ACHN (cell line): ENCODE measurements around the gene MAP3K8.
"Not testable (repeated sequence)": the region's sequence is repeated elsewhere in the genome, so short reads cannot be mapped to it uniquely, and the experiment has no call there.

Source experiments
- DNase-seq: peaks from one replicate; pipeline ENCODE4 v3.0.0-alpha.2; 2015
- in situ Hi-C: cut with HindIII; loops from 2 replicates; pipeline ENCODE4 v1.10.0; 2017; ENCODE audit warnings: low sequenced_read_pairs, low pct_ligation_motif_present, low pct_unique_long_range_greater_than_20kb

MAP3K8 gene

DNA sequence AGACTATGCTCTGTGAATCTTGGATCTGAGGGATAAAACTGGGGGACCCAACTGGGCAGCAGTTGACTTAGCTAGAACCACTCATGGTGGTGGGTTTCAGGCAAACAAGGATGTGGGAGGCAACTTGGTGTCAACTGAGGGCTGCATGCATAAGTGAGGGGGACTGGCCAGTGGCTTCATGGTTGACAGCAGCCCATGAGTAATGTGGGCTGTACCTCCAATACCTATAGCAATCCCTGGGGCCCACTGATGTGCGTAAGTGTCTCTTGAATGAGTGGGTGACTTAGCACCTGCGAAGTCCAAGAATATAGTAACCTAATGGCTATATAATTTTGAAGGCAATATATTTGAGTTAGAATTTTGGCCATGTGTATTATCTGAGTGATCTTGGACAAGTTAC lies 13.7 kb upstream of the MAP3K8 start:
- in situ Hi-C loops = no loop called here
- DNase-seq = no peak

GRCh38 chr10:30420766-30421165 lies 13.2 kb upstream of the MAP3K8 start:
- no peak for DNase-seq
- in situ Hi-C loops = no loop called here

- in situ Hi-C loops = no loop called here
- DNase-seq = no peak
These were observed 11.8 kb upstream of the MAP3K8 start for GRCh38 chr10:30422151-30422695.

GRCh38 chr10:30422981-30423654 lies 10.9 kb upstream of the MAP3K8 start:
- DNase-seq = peak; percentile 69
- in situ Hi-C loops = no loop called here

- DNase-seq, in situ Hi-C loops: not testable (repeated sequence)
These were observed 10.2 kb upstream of the MAP3K8 start for GRCh38 chr10:30423655-30424275.

- in situ Hi-C loops = no loop called here
- no peak for DNase-seq
These were observed 8.5 kb upstream of the MAP3K8 start for GRCh38 chr10:30425336-30426075.

DNA sequence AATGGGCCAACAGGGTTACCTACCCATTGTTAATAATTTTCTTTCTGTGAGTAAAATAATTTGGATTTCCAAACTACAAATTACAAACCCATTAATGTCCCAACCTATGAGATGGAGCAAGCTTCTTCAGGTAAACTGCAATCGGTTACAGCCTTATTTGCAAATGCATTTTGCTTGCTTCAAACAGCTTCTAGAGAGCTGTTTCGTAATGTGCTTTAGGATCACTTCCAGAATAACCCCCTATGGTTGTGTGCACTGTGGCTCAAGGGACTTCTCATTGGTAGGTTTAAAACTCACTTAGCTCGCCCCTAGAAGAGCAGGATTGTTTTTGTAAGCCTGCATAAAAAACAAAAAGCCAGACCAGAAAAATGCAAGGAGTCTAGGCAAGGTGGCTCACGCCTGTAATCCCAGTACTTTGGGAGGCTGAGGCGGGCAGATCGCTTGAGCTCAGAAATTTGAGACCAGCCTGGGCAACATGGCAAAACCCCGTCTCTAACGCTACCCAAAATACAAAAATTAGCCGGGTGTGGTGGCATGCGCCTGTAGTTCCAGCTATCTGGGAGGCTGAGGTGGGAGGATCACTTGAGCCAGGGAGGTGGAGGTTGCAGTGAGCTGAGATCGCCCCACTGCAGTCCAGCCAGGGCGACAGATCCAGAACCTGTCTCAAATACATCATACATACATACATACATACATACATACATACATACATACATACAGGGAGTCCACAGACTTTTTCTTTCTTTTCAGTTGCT lies 3.3 kb upstream of the MAP3K8 start:
- no peak for DNase-seq
- in situ Hi-C loops = no loop called here

- no peak for DNase-seq
- in situ Hi-C loops = no loop called here
These were observed 2.5 kb upstream of the MAP3K8 start for GRCh38 chr10:30431435-30431911.

DNA sequence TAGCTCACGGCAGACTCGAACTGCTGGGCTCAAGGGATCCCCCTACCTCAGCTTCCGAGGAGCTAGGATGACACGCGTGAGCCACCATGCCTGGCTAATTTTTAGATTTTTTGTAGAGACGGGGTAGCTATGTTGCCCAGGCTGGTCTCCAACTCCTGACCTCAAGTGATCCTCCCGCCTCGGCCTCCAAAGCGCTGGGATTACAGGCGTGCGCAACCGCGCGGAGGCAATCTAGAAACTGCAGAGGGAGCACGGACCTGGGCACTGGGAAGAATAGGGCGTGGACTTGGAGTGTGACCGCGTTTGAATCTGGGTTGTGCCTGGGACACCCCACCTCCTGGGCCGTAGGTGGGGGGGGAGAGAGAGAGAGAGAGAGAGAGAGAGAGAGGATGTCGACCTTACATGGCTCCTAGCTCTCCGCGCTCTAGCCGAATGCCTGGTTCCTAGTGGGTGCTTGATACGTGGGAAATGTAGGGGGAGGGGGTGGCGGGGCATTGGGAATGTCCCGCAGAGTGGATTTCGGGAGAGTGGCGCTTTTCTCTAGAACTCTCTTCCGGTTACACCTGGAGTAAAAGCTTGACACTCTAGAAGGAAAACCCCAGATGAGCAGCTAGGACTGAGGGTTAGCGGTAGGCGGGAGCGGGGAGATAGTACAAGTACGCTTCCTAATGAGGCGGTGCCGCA lies 1.2 kb upstream of the MAP3K8 start:
- in situ Hi-C loops = no loop called here

DNA sequence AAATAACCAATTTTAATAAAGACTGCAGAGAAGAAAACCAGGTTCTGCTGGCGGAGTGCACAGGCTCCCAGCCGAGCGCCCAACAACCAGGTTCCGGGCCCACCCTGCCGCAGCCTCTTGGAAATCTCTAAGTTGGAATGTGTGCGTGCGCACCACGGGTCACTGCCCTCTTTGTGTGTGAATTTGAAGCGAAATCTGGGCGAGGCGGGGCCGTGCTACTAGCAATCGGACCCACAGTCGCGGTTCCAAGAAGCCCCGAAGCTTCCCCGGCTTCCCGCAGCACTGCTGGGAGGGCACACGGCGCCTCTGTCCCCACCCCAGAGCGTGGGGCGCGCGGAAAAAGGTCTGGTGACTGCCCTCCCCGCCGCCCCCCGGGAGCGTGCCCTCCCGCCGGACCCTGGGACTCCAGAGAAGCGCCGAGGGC lies 666 bp upstream of the MAP3K8 start:
- in situ Hi-C loops = no loop called here
- DNase-seq = peak; percentile 69

More for the DNA sequence above, 1.2 kb upstream of the MAP3K8 start:
- no peak for DNase-seq

DNA sequence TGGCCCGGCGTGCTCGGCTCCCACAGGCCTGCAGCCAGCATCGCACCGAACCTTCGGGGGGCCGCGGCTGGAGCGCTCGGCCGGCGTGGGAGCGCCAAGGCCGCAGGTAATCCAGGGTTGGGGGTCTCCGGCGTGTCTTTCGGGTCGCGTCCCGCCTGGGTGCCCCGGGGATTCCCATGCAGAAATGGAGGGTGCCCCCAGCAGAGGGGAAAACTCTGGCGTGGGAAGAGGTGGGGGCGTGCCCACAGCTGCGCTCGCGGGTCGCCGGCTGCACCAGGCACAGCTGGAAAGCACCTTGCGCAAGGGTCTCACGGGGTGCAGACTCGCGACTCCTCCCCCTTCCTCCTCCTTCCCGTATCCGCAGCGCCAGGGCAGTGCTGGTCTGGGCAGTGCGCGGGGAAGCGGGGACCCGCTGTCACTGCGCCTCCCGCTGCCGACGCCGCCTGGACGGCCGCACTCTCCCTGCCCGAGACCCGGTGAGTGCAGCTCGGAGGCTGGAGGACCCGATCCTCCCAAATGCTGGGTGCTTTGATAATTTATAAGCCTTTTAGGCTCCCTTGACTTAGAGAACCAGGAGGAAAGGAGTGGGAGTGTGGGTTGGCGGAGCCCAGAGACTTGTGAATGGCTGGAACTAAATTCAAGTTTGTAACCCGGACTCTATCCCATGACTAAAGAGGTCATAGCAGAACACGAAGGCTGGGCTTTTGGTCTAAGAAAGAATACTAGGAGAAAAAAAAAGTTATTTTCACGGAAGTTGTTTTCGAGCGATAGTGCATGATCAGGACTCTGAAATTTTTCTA lies 489 bp downstream of the MAP3K8 start:
- in situ Hi-C loops = no loop called here

GRCh38 chr10:30435073-30435422 lies 1.1 kb downstream of the MAP3K8 start:
- in situ Hi-C loops = no loop called here

More for the DNA sequence above, 489 bp downstream of the MAP3K8 start:
- DNase-seq = peak; percentile 63

DNA sequence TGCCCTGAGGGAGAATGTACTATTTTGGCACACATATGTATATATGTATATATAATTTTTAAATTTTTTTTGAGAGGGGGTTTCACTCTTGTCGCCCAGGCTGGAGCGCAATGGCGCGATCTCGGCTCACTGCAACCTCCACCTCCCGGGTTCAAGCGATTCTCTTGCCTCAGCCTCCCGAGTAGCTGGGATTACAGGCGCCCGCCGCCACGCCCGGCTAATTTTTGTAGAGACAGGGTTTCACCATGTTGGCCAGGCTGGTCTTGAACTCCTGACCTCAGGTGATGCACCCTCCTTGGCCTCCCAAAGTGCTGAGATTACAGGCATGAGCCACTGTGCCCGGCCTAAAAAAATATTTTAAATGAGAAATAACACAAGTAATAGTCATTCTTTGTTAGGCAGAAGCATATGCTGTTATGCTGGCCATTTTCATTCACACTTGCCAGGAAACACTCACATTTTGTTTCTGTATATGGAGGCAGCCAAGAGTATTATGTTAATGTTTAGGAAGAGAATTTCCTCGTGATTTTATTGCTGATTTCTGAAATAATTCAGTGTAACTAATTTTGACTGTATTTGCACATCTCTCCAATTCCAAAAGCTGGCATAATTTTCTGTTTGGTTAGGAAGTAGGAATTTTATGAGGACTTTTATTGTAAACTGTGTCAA lies 1.6 kb downstream of the MAP3K8 start:
- in situ Hi-C loops, DNase-seq: not testable (repeated sequence)

More at GRCh38 chr10:30435073-30435422, 1.1 kb downstream of the MAP3K8 start:
- DNase-seq = no peak

DNA sequence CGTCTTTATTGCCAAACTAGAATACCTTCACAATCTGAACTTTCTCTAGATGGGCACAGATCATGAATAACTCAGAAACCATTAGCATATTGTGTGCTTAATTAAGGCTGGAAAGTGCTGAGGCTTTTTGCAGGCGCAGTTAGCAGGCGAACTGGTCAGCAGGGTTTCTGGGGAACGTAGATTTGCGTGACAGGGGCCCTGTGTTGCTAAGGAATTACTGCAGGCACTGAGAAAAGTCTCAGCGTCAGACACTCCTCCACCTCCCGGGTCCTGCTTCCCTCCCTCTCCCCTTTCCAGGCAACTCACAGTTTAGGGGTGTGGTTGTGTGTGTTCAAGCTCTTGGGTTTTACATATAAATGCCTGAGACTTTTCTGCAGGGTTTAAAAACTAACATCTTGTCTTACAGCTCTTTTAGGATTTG lies 2.2 kb downstream of the MAP3K8 start:
- peak; percentile 33 for DNase-seq
- in situ Hi-C loops = no loop called here

GRCh38 chr10:30436671-30437030 lies 2.7 kb downstream of the MAP3K8 start:
- no peak for DNase-seq
- in situ Hi-C loops = no loop called here

DNA sequence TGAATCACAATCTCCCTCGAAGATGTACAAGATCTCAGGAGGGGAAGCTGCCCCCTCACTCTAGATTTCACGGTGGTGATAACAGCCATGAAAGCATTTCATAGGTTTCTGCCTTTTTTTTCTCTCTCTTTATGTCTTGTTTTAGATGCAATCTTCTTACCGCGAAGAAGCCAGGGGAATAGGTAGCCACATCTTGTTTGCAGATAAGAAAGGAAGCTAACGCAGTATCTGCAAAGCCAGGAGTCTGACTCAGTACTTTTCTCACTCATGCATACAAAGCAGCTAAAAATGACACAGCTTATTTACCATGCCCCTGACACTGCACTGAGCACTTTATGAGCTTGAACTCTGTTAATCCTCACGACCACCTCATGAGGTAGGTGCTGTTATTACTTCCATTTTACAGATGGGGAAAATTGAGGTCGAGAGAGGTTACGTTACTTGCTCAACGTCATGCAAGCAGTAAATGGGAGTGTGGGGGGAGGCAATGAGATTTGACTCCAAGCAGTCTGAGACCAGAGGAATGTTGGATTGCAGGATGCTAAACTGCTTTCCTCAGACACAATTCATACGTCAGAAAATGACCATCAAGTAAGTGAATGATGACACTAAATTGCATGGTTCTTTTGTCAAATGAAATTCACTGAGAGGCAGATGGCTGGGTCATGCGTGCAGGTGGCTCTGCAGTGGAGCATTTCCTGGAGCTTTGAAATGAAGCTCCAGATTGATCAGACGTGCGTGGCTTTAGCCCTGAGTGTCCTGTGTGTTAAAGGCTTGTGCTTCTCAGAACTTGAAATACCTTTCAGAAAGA lies 3.3 kb downstream of the MAP3K8 start:
- peak; percentile 27 for DNase-seq
- in situ Hi-C loops = no loop called here
